SK-N-SH treated with all-trans-retinoic acid at 6 μM for 48 hours (cell line): Measurements from ENCODE around the gene MYO7A.

Source experiments
- OSR1 ChIP-seq: fragments of 250-450 bp; sonication (Bioruptor Pico); IDR thresholded peaks from 2 replicates; pipeline ENCODE4 v1.8.0; 2022; ENCODE audit warnings: moderate library complexity, mild to moderate bottlenecking, inconsistent platforms
- PATZ1 ChIP-seq: fragments of 250-450 bp; sonication (Bioruptor Pico); IDR thresholded peaks from 2 replicates; pipeline ENCODE4 v1.8.0; 2020; ENCODE audit warnings: mild to moderate bottlenecking, moderate library complexity, borderline replicate concordance
- TOX ChIP-seq: fragments of 250-450 bp; sonication (Bioruptor Pico); IDR thresholded peaks from 2 replicates; pipeline ENCODE4 v1.8.0; 2021; ENCODE audit warnings: mild to moderate bottlenecking, moderate library complexity, borderline replicate concordance

- no peak for TF ChIP-seq TOX
- no peak for TF ChIP-seq PATZ1 (CRISPR knock-in tag)
- no peak for TF ChIP-seq OSR1 (CRISPR knock-in tag)
These were observed 37.0 kb downstream of the MYO7A start for GRCh38 chr11:77165066-77165465.
